AG20443 (cell line): Measurements from ENCODE around the gene ANP32A.
"Not testable (repeated sequence)": the region's sequence is repeated elsewhere in the genome, so short reads cannot be mapped to it uniquely, and the experiment has no call there.

Experiments
- DNase-seq: peaks from one replicate; pipeline ENCODE4 v3.0.0; 2012; ENCODE audit warnings: low spot score, mixed read lengths

ANP32A gene

GRCh38 chr15:68781766-68782588 lies 38.7 kb downstream of the ANP32A start:
- DNase-seq = no peak

GRCh38 chr15:68781217-68781616 lies 39.5 kb downstream of the ANP32A start:
- no peak for DNase-seq

- no peak for DNase-seq
Measured at GRCh38 chr15:68778876-68779275, 41.8 kb downstream of the ANP32A start.

- no peak for DNase-seq
Measured at GRCh38 chr15:68776477-68777270, 44.0 kb downstream of the ANP32A start.

- DNase-seq = peak; percentile 74
Measured at GRCh38 chr15:68775671-68776476, 44.8 kb downstream of the ANP32A start.

- no peak for DNase-seq
Measured at GRCh38 chr15:68775236-68775577, 45.5 kb downstream of the ANP32A start.

GRCh38 chr15:68774521-68775235 lies 46.0 kb downstream of the ANP32A start:
- DNase-seq = peak; percentile 44

GRCh38 chr15:68774120-68774519 lies 46.6 kb downstream of the ANP32A start:
- no peak for DNase-seq

- no peak for DNase-seq
Measured at GRCh38 chr15:68773036-68773435, 47.7 kb downstream of the ANP32A start.

GRCh38 chr15:68770216-68770615 lies 50.5 kb downstream of the ANP32A start:
- no peak for DNase-seq

GRCh38 chr15:68769702-68770101 lies 51.0 kb downstream of the ANP32A start:
- no peak for DNase-seq

- DNase-seq = no peak
Measured at GRCh38 chr15:68768321-68768720, 52.4 kb downstream of the ANP32A start.

GRCh38 chr15:68767833-68768232 lies 52.9 kb downstream of the ANP32A start:
- DNase-seq = no peak

- DNase-seq = no peak
Measured at GRCh38 chr15:68765602-68766368, 54.9 kb downstream of the ANP32A start.

- DNase-seq = no peak
Measured at GRCh38 chr15:68764090-68764489, 56.6 kb downstream of the ANP32A start.

- DNase-seq = no peak
Measured at GRCh38 chr15:68763063-68763462, 57.6 kb downstream of the ANP32A start.

GRCh38 chr15:68759982-68760579 lies 60.6 kb downstream of the ANP32A start:
- not testable (repeated sequence) for DNase-seq

- DNase-seq = no peak
Measured at GRCh38 chr15:68755731-68756130, 65.0 kb downstream of the ANP32A start.

- no peak for DNase-seq
Measured at GRCh38 chr15:68751622-68752021, 69.1 kb downstream of the ANP32A start.

- DNase-seq = peak; percentile 58
Measured at GRCh38 chr15:68749793-68750192, 70.9 kb downstream of the ANP32A start.

- no peak for DNase-seq
Measured at GRCh38 chr15:68749365-68749764, 71.3 kb downstream of the ANP32A start.
